ENCODE data around the gene CP. TPM values are rescaled to one million over a fixed set of nuclear protein-coding genes. Genes with fewer than 3 reads are reported as not detected.
A peak's percentile ranks its signal among the peaks of the same experiment; 100 is the strongest.
"Not testable (repeated sequence)": the region's sequence is repeated elsewhere in the genome, so short reads cannot be mapped to it uniquely, and the experiment has no call there.

Gene CP
- total and polyA plus RNA-seq, 2 of the 13 experiments (the other 11 are each of a cell fraction or from before 2014, with no cell fraction given), result 42.6 to 789 TPM

GRCh38 chr3:149219380-149220121 lies 2.1 kb downstream of the CP start:
- H3K4me3 ChIP-seq (replicated peaks in 1 of 3; ENCODE audit: insufficient read depth in 1 of 3, low read depth in 2 of 3, low read length in 3 of 3), result peak overlapping the region; percentile 70 to 98 (median 78)
- POLR2A ChIA-PET, result interaction anchor here (1.9 kb wide), 1 partner anchor 89 kb away, joined by 5 read pairs; the partner anchor contains the start of gene HPS3
- peaks cover 85% of the 10 kb centered on the region for H3K79me2 ChIP-seq (ENCODE audit: insufficient read depth, low read length)
- H3K27me3 ChIP-seq (ENCODE audit: control insufficient read depth in 1 of 2, insufficient read depth in 2 of 2, low read length in 2 of 2); in situ Hi-C loops (cut with HindIII; ENCODE audit: extremely low pct_ligation_motif_present, low pct_unique_long_range_greater_than_20kb); BruUV-seq (replicated peaks); H3K36me3 ChIP-seq (replicated peaks in 1 of 2; ENCODE audit: control insufficient read depth in 1 of 2, insufficient read depth in 2 of 2, low read length in 2 of 2); H4K20me1 ChIP-seq (ENCODE audit: insufficient read depth, low read length); H2AFZ ChIP-seq (ENCODE audit: low read length); DNase-seq (ENCODE audit: low spot score); FAIRE-seq; H3K9me3 ChIP-seq (ENCODE audit: low read length); ATAC-seq: not testable (repeated sequence)
- intact Hi-C loops (cut with micrococcal nuclease; ENCODE audit: unreplicated experiment), result loop anchor here (5.0 to 10.0 kb wide), 2 partner anchors 168 to 205 kb away; no protein-coding TSS in a partner anchor
- peaks cover 57% of the 10 kb centered on the region for H3K4me1 ChIP-seq (ENCODE audit: insufficient read depth, low read length)
- CTCF ChIA-PET (ENCODE audit: low intra/inter-chr PET ratio, low total read pairs), result interaction anchor here (1.1 kb wide), 1 partner anchor 53 kb away, joined by 3 read pairs; no protein-coding TSS in a partner anchor
- 94% methylated on average over 1 of the region's 1 CpG for WGBS (ENCODE audit: low lambda C conversion rate)
- peak overlapping the region; percentile 96 for H3K9ac ChIP-seq (ENCODE audit: insufficient read depth, low read depth, low read length)
- H3K4me2 ChIP-seq (ENCODE audit: low read depth, low read length), result peak overlapping the region; percentile 83
- peak overlapping the region; percentile 99 for H3K27ac ChIP-seq (ENCODE audit: extremely low read length, insufficient read depth, low read length)
- TF ChIP-seq, protein P1, sequence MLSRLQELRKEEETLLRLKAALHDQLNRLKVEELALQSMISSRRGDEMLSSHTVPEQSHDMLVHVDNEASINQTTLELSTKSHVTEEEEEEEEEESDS (CRISPR knock-in tag; IDR thresholded peaks at IDR 0.05; ENCODE audit: borderline replicate concordance), result 0 out of 2 replicates have a peak, but pooled peaks have one; percentile 38
- TF ChIP-seq, protein P2, sequence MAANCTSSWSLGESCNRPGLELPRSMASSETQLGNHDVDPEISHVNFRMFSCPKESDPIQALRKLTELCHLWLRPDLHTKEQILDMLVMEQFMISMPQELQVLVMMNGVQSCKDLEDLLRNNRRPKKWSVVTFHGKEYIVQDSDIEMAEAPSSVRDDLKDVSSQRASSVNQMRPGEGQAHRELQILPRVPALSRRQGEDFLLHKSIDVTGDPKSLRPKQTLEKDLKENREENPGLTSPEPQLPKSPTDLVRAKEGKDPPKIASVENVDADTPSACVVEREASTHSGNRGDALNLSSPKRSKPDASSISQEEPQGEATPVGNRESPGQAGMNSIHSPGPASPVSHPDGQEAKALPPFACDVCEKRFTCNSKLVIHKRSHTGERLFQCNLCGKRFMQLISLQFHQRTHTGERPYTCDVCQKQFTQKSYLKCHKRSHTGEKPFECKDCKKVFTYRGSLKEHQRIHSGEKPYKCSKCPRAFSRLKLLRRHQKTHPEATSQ (CRISPR knock-in tag; IDR thresholded peaks at IDR 0.05; ENCODE audit: borderline replicate concordance), result peak; percentile 88; the same call in 1 of the 2 replicates
- peak; percentile 45; the same call in 1 of the 2 replicates for TF ChIP-seq ZMAT3 (CRISPR knock-in tag; conservative IDR thresholded peaks at IDR 0.05)
- TF ChIP-seq SNAPC2 (CRISPR knock-in tag; IDR thresholded peaks at IDR 0.05), result peak; percentile 79; the same call in 1 of the 2 replicates
- TF ChIP-seq, protein P3, sequence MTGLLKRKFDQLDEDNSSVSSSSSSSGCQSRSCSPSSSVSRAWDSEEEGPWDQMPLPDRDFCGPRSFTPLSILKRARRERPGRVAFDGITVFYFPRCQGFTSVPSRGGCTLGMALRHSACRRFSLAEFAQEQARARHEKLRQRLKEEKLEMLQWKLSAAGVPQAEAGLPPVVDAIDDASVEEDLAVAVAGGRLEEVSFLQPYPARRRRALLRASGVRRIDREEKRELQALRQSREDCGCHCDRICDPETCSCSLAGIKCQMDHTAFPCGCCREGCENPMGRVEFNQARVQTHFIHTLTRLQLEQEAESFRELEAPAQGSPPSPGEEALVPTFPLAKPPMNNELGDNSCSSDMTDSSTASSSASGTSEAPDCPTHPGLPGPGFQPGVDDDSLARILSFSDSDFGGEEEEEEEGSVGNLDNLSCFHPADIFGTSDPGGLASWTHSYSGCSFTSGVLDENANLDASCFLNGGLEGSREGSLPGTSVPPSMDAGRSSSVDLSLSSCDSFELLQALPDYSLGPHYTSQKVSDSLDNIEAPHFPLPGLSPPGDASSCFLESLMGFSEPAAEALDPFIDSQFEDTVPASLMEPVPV (CRISPR knock-in tag; IDR thresholded peaks at IDR 0.05), result 0 out of 2 replicates have a peak, but pooled peaks have one; percentile 43
- peak; percentile 46 for TF ChIP-seq ZFY (CRISPR knock-in tag; IDR thresholded peaks at IDR 0.05)
- peak; percentile 28; the same call in 1 of the 2 replicates for TF ChIP-seq TOPORS (CRISPR knock-in tag; IDR thresholded peaks at IDR 0.05)
- TF ChIP-seq, protein P4, sequence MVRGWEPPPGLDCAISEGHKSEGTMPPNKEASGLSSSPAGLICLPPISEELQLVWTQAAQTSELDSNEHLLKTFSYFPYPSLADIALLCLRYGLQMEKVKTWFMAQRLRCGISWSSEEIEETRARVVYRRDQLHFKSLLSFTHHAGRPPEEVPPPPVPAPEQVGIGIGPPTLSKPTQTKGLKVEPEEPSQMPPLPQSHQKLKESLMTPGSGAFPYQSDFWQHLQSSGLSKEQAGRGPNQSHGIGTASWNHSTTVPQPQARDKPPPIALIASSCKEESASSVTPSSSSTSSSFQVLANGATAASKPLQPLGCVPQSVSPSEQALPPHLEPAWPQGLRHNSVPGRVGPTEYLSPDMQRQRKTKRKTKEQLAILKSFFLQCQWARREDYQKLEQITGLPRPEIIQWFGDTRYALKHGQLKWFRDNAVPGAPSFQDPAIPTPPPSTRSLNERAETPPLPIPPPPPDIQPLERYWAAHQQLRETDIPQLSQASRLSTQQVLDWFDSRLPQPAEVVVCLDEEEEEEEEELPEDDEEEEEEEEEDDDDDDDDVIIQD (CRISPR knock-in tag; IDR thresholded peaks at IDR 0.05; ENCODE audit: low read depth), result peak; percentile 12; the same call in 1 of the 2 replicates
- peak; percentile 41; the same call in 1 of the 2 replicates for TF ChIP-seq ZMYM4 (CRISPR knock-in tag; IDR thresholded peaks at IDR 0.05)
- 0 out of 2 replicates have a peak, but pooled peaks have one; percentile 56 for TF ChIP-seq SIN3A (IDR thresholded peaks at IDR 0.05; ENCODE audit: borderline replicate concordance, low read depth, low read length)
- 0 out of 2 replicates have a peak, but pooled peaks have one; percentile 10 for TF ChIP-seq KMT2A (CRISPR knock-in tag; IDR thresholded peaks at IDR 0.05)
- peak; percentile 23; the same call in 1 of the 2 replicates for TF ChIP-seq POGZ (CRISPR knock-in tag; IDR thresholded peaks at IDR 0.05)
- peak; percentile 71; the same call in 1 of the 2 replicates for TF ChIP-seq ZNF20 (CRISPR knock-in tag; IDR thresholded peaks at IDR 0.05)
- TF ChIP-seq, protein P5, sequence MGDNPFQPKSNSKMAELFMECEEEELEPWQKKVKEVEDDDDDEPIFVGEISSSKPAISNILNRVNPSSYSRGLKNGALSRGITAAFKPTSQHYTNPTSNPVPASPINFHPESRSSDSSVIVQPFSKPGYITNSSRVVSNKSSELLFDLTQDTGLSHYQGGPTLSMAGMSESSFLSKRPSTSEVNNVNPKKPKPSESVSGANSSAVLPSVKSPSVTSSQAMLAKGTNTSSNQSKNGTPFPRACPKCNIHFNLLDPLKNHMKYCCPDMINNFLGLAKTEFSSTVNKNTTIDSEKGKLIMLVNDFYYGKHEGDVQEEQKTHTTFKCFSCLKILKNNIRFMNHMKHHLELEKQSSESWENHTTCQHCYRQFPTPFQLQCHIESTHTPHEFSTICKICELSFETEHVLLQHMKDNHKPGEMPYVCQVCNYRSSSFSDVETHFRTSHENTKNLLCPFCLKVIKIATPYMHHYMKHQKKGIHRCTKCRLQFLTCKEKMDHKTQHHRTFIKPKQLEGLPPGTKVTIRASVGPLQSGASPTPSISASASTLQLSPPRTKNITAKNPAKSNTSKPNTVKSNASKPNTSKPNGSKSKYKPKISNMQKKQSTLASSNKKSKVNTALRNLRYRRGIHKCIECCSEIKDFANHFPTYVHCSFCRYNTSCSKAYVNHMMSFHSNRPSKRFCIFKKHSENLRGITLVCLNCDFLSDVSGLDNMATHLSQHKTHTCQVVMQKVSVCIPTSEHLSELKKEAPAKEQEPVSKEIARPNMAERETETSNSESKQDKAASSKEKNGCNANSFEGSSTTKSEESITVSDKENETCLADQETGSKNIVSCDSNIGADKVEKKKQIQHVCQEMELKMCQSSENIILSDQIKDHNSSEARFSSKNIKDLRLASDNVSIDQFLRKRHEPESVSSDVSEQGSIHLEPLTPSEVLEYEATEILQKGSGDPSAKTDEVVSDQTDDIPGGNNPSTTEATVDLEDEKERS (CRISPR knock-in tag; IDR thresholded peaks at IDR 0.05), result peak; percentile 94

Measured in HepG2 (cell line).